Fibroblast of the aortic adventitia (primary cell): ENCODE data around the gene GPALPP1. TPM values are rescaled to one million over a fixed set of nuclear protein-coding genes. Genes with fewer than 3 reads are reported as not detected.

Source experiments
- DNase-seq: peaks from one replicate; pipeline ENCODE4 v3.0.0-alpha.2; 2010; ENCODE audit warnings: low read depth
- H3K4me3 ChIP-seq: 2 replicates; pipeline ENCODE4 v1.5.1; 2011; ENCODE audit warnings: low read depth, mild to moderate bottlenecking, control low read depth, low read length, moderate library complexity
- total RNA-seq: library from RNA; depleted of rRNA; stranded (reverse); fragments of >200 nt; gene quantifications from 2 replicates; pipeline ENCODE4 v1.2.3, GENCODE V29; 2012; ENCODE audit warnings: low replicate concordance
- TF ChIP-seq, protein P1 (sequence below): IDR thresholded peaks from 2 replicates; pipeline ENCODE4 v1.5.1; 2011; ENCODE audit warnings: mild to moderate bottlenecking, low read length, control low read depth, inconsistent platforms; ENCODE audit not compliant: insufficient read depth

Gene GPALPP1
- total RNA-seq, 1 donor: 31.2 TPM

DNA sequence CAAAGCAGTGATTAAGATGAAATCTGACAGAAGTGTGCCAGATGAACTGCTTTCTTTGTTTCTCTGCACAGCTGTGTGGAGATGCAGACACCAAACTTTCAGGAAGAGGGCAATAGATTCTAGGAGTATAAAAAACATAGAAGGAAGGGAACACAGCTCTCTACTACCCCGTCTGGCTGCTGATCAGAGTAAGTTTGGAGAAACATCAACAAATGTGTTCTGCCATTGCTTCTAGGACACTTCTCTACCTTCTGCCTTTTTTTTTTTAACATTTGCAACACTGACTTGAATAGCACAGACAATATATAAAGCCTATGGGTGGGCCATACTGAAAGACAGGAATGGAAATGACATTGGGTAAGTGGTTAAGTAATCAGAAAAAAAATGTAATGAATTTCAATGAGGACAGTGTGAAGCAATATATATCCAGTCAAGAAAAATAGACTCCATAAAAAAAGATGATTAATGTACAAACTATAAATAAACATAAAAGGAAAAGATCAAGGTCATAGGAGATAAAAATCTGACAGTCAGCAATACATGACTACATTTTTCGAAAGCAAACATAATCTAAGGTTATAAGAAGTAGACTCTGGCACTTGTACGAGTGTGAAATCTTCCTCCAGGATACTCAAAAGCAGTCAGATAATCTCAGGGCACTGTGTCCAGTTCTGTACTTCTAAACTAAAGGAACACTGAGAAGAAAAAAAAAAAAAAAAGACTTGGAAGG, 21.5 kb upstream of the GPALPP1 start:
- DNase-seq: peak; percentile 50
- no peak overlapping the region for H3K4me3 ChIP-seq
- TF ChIP-seq, protein P1, sequence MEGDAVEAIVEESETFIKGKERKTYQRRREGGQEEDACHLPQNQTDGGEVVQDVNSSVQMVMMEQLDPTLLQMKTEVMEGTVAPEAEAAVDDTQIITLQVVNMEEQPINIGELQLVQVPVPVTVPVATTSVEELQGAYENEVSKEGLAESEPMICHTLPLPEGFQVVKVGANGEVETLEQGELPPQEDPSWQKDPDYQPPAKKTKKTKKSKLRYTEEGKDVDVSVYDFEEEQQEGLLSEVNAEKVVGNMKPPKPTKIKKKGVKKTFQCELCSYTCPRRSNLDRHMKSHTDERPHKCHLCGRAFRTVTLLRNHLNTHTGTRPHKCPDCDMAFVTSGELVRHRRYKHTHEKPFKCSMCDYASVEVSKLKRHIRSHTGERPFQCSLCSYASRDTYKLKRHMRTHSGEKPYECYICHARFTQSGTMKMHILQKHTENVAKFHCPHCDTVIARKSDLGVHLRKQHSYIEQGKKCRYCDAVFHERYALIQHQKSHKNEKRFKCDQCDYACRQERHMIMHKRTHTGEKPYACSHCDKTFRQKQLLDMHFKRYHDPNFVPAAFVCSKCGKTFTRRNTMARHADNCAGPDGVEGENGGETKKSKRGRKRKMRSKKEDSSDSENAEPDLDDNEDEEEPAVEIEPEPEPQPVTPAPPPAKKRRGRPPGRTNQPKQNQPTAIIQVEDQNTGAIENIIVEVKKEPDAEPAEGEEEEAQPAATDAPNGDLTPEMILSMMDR: peak; percentile 42

DNA sequence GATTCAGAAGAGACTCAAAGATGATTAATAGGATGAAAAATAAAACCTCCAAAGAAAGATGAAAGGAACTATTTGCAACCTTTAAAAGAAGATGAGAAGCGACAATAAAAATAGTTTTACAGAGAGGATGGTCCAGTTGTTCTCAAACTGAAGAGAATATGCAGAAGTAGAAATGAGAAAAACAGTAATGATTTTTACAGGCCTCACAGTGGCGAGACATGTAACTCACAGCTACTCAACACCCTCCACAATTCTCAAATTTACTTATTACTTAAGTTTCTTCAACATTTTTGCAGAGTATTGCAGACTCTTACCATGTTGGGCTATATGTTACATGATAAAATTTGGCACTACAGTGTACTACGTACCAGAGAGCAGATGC, 20.9 kb upstream of the GPALPP1 start:
- H3K4me3 ChIP-seq: no peak overlapping the region
- no peak for DNase-seq
- TF ChIP-seq, protein P1: no peak

DNA sequence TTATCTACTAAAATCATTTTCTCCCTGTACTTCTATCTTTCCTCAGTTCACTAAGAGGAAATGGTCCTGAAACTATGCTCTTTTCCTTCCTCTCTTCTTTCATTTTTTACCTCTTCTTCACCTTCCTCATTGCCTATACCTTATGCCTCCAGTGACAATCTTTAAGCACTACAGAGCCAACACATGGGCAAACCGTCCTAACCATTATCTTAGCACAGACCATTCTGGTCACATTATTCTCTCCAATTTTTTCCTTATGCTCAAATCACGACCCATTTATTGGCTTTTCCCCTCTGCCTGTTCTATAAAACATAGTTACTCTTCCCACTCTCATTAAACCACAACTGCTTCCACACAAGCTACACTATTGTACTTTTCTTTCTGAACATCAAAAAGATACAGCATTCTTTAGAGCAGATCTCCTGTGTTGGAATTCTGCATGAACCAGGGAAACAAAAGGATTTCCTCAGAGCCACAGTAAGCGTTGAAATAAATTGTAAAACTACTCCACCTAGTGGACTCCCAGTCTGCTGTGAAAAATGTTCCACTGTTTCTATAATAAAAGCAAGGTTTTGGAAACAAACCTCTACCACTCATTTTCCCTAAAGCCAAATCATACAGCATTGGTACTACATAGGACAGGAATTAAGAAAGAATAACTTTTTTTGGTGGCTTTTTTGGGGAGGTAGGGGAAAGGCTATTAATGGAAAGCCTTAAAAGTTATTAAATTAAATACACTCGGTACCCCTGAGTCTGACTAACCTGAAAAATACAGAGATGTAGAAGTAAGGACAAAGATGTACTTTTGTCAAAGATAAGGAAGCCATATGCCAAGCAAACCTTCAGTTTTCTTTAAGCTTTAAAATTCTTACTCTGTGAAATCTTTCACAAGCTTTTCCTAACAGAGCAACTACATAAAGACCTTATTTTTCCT, 19.5 kb upstream of the GPALPP1 start:
- DNase-seq: peak; percentile 82
- no peak overlapping the region for H3K4me3 ChIP-seq
- TF ChIP-seq, protein P1: peak; percentile 79

DNA sequence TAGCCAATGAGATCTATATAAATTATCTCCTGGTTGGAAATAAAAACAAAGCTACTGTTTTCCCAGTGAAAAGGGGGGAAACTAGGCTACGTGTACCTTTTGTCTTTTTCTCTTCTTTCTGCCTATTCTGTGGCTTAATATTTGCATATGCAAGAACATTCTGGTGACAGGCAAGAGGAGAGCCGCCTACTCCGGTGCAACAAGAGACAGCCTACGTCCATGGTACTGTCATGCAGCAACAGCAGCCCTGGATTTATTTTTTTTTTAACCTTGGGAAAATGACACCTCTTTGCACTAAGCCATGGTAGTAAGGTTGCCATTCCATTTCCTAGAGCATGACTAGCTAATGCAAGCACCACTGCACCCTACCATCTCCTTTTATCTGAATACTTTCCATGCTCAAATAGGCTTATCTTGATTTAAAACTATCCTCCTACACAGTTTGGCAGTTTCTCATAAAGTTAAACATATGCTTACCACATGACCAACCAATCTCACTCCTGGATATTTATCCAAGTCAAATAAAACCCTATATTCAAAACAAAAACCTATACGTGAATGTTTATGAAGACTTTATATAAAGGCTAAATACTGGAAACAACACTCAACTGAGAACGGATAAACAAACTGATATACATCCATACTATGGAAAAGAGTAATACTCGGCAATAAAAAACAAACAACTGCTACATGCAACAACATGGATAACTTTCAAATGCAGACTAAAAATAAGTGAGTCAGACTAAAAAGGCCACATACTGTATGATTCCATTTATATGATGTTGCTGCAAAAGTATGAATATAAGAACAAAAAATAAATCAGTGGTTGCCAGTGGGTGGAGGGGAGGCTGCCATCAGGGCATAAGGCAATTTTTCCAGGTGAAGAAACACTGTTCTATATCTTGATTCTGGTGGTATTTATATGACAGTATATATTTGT, 17.4 kb upstream of the GPALPP1 start:
- no peak overlapping the region for H3K4me3 ChIP-seq
- TF ChIP-seq, protein P1: no peak
- peak; percentile 53 for DNase-seq

DNA sequence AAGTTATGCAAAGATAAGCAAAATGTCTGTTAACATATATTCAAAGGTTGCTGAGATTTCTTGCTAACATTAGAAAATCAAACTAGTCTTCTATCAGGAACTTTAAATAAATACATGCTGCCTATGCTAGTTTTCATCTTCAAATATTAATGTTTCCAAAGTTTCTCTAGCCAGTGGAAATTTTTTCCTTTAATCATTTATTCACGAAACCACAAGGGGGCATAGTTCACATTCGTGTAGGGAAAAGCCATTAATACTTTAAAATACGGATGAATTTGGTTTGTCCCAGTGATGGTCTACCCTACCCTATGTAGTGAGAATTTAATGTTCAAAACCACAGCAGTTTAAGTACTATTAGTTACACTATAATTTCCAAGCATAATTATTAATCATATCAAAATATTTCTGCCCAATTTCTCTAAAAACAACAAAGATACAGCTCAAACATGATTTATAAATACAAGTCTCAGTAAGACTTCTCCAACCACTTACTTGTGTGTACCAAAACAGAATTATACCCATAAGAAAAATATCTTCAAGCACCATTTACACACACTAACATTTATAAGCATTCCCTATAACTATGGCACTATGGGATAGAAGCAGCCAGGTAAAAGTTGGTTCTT, 16.3 kb upstream of the GPALPP1 start:
- H3K4me3 ChIP-seq: no peak overlapping the region
- TF ChIP-seq, protein P1: peak; percentile 33
- DNase-seq: peak; percentile 59
